ENCODE data around the gene TRMU.

- TF ChIP-seq CTCF (IDR thresholded peaks at IDR 0.05): no peak
- TF ChIP-seq POLR2AphosphoS5 (IDR thresholded peaks at IDR 0.05; ENCODE audit: low read depth, low read length): no peak
- TF ChIP-seq TCF7L2 (IDR thresholded peaks at IDR 0.05; ENCODE audit: low read depth, low read length): no peak
- TF ChIP-seq SIN3A (IDR thresholded peaks at IDR 0.05; ENCODE audit: borderline replicate concordance, insufficient read depth, low read depth, low read length): no peak
- TF ChIP-seq REST (IDR thresholded peaks at IDR 0.05; ENCODE audit: insufficient read depth in 1 of 2, low read depth in 2 of 2, low read length in 1 of 2): no peak
Measured at GRCh38 chr22:46389081-46389480, 53.6 kb downstream of the TRMU start.
